ENCODE measurements around the gene TMEM156. TPM values are rescaled to one million over a fixed set of nuclear protein-coding genes. Genes with fewer than 3 reads are reported as not detected.

The TMEM156 gene
- total RNA-seq, 2 donors from 2014 or later: 25.6 to 30.2 TPM

- Mint-ChIP-seq H3K36me3 (ENCODE audit: low read depth) (no peaks in the 10 kb centered on the region), H3K4me3 (no peak overlapping the region)
These were observed 112.7 kb downstream of the TMEM156 start for GRCh38 chr4:38919494-38919893.

GRCh38 chr4:38917481-38918025, 114.7 kb downstream of the TMEM156 start:
- Mint-ChIP-seq H3K4me3 (no peak overlapping the region), H3K27me3 (no peaks in the 10 kb centered on the region), H3K27ac (peak overlapping the region; percentile 43), H3K4me1 (peaks cover 14% of the 10 kb centered on the region), H3K36me3 (ENCODE audit: low read depth) (no peaks in the 10 kb centered on the region)
- DNase-seq (no peak), ATAC-seq (no peak)
- no peaks in the 10 kb centered on the region for H3K9me3 ChIP-seq (ENCODE audit: control insufficient read depth, low read length, poor library complexity, severe bottlenecking)

More at GRCh38 chr4:38919494-38919893, 112.7 kb downstream of the TMEM156 start:
- H3K27me3 Mint-ChIP-seq: no peaks in the 10 kb centered on the region
- DNase-seq (no peak), ATAC-seq (no peak)
- H3K9me3 ChIP-seq (ENCODE audit: control insufficient read depth, low read length, poor library complexity, severe bottlenecking): no peaks in the 10 kb centered on the region
- no peak overlapping the region for H3K27ac Mint-ChIP-seq
- H3K4me1 Mint-ChIP-seq: peaks cover 14% of the 10 kb centered on the region

Other genes with a start within 250 kb of the TMEM156 start
- gene TLR10, start 249.4 kb downstream of the TMEM156 start, total RNA-seq: 1 to 10 TPM in 1 of 2 donors, not detected in 1; 1.1 TPM
- gene TLR1, start 227.6 kb downstream of the TMEM156 start, total RNA-seq: 10 to 100 TPM; 16.6 to 22.9 TPM
- 1 to 10 TPM; 2.8 to 6.4 TPM for gene TLR6, start 175.6 kb downstream of the TMEM156 start, total RNA-seq
- gene FAM114A1, start 164.6 kb downstream of the TMEM156 start, total RNA-seq: under 1 TPM in 1 of 2 donors, not detected in 1; 0.50 TPM
- 10 to 100 TPM; 34.3 to 44.4 TPM for gene KLHL5, start 29.8 kb upstream of the TMEM156 start, total RNA-seq
- gene WDR19, start 150.1 kb upstream of the TMEM156 start, total RNA-seq: 10 to 100 TPM; 14.1 to 15.5 TPM

Measured in T-helper 17 cell (primary cell).